Measurements from ENCODE around the gene OR4F17.
"Not testable (repeated sequence)": the region's sequence is repeated elsewhere in the genome, so short reads cannot be mapped to it uniquely, and the experiment has no call there.

The OR4F17 gene

GRCh38 chr19:106804-107203, at the start of gene OR4F17:
Gene OR4F17 (plus strand): TSS chr19:107104. CDS start chr19:110679, 3,575 bp downstream.
- not testable (repeated sequence) for DNase-seq (ENCODE audit: low read depth, low spot score)

- DNase-seq (ENCODE audit: low read depth, low spot score), result not testable (repeated sequence)
Measured at GRCh38 chr19:70793-71192, 36.1 kb upstream of the OR4F17 start.

- not testable (repeated sequence) for DNase-seq (ENCODE audit: low read depth, low spot score)
Measured at GRCh38 chr19:82864-83263, 24.0 kb upstream of the OR4F17 start.

- DNase-seq (ENCODE audit: low read depth, low spot score), result not testable (repeated sequence)
Measured at GRCh38 chr19:83626-84025, 23.3 kb upstream of the OR4F17 start.

- DNase-seq (ENCODE audit: low read depth, low spot score), result not testable (repeated sequence)
Measured at GRCh38 chr19:90678-91077, 16.2 kb upstream of the OR4F17 start.

- DNase-seq (ENCODE audit: low read depth, low spot score), result not testable (repeated sequence)
Measured at GRCh38 chr19:94794-95193, 12.1 kb upstream of the OR4F17 start.

GRCh38 chr19:97647-98046, 9.3 kb upstream of the OR4F17 start:
- not testable (repeated sequence) for DNase-seq (ENCODE audit: low read depth, low spot score)

- DNase-seq (ENCODE audit: low read depth, low spot score), result not testable (repeated sequence)
Measured at GRCh38 chr19:120443-121140, 13.7 kb downstream of the OR4F17 start.
